HL-60/S4 treated with retinoic acid at 250 ng/mL for 4 days and 3 days (cell line): ENCODE results near the gene PRMT2.
"Not testable (repeated sequence)": the region's sequence is repeated elsewhere in the genome, so short reads cannot be mapped to it uniquely, and the experiment has no call there.

Experiments
- in situ Hi-C: fragments of 300-500 bp; cut with MboI; formaldehyde crosslinking; loops from 2 replicates; pipeline ENCODE4 v1.7.0; 2022; ENCODE audit warnings: low sequenced_read_pairs

Gene PRMT2

GRCh38 chr21:46666941-46667740, 31.7 kb downstream of the PRMT2 start:
- in situ Hi-C loops = no loop called here

DNA sequence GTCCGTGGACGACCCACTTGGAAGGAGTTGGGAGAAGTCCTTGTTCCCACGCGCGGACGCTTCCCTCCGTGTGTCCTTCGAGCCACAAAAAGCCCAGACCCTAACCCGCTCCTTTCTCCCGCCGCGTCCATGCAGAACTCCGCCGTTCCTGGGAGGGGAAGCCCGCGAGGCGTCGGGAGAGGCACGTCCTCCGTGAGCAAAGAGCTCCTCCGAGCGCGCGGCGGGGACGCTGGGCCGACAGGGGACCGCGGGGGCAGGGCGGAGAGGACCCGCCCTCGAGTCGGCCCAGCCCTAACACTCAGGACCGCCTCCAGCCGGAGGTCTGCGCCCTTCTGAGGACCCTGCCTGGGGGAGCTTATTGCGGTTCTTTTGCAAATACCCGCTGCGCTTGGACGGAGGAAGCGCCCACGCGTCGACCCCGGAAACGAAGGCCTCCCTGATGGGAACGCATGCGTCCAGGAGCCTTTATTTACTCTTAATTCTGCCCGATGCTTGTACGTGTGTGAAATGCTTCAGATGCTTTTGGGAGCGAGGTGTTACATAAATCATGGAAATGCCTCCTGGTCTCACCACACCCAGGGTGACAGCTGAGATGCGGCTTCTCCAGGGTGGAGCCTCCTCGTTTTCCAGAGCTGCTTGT, 32.4 kb downstream of the PRMT2 start:
- in situ Hi-C loops = no loop called here

DNA sequence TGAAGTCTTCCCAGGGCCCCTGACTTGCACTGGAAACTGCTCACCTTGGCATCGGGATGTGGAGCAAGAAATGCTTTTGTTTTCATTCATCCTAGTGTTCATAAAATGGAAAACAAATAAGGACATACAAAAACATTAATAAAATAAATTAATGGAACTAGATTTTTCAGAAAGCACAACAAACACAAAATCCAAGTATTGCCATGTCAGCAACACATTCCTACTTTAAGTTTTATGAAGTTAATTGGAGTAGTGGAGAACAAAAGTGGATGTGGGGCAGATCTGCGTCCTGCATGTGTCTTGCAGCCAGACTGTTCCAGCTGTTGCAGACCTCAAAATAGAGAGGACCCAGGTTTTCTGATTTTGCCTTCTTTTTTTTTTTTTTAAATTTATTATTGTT, 32.9 kb downstream of the PRMT2 start:
- in situ Hi-C loops = no loop called here

GRCh38 chr21:46668904-46669303, 33.4 kb downstream of the PRMT2 start:
- in situ Hi-C loops = not testable (repeated sequence)

- in situ Hi-C loops = no loop called here
Observed at GRCh38 chr21:46674430-46675007, 39.0 kb downstream of the PRMT2 start.

DNA sequence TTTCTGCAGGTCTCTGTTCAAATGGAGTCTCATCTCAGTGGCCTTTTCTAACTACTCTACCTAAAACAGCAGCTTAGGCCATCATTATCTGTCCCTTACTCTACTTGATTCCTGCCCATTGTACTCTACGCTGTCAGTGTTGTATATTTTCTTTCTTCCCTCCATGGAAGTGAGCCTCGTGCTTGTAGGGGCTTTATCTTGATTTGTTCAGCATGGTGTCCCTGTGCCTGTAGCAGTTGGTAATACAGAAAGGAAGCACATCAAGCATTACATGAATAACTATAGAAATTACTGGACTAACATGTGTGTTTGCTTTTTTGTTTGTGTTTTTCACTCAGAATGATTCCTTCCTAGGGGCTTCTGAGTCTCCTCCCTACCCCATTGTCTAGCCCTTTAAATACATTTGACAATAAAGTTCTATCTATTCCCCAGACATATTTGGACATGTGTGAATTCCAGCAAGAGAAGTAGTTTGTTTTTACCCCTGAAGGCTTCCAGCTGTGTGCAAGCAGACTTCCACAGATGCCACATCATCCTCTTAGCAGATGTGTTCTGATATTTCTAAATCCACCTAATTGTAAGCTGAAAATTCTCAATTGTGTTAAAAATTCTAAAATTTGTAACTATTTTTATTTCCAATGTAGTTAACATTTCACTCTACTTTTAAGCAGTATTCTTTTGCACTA, 40.3 kb downstream of the PRMT2 start:
- in situ Hi-C loops = no loop called here

DNA sequence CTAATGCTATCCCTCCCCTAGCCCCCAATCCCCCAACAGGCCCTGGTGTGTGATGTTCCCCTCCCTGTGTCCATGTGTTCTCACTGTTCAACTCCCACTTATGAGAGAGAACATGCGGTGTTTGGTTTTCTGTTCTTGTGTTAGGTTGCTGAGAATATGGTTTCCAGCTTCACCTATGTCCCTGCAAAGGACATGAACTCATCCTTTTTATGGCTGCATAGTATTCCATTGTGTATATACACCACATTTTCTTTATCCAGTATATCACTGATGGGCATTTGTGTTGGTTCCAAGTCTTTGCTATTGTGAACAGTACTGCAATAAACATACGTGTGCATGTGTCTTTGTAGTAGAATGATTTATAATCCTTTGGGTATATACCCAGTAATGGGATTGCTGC, 41.1 kb downstream of the PRMT2 start:
- in situ Hi-C loops = not testable (repeated sequence)

- in situ Hi-C loops = not testable (repeated sequence)
Observed at GRCh38 chr21:46681593-46681992, 46.1 kb downstream of the PRMT2 start.

GRCh38 chr21:46698652-46699051, 63.2 kb downstream of the PRMT2 start:
- in situ Hi-C loops = not testable (repeated sequence)

GRCh38 chr21:46699104-46699503, 63.6 kb downstream of the PRMT2 start:
- in situ Hi-C loops = not testable (repeated sequence)
